Parathyroid adenoma (tissue), 2 donors: ENCODE results near the gene ASB10.

ENCODE experiments used
- H2AFZ ChIP-seq: fragments of 300-600 bp; sonication (generic); one replicate; pipeline ENCODE4 v1.7.0; 2017; ENCODE audit warnings: antibody characterized with exemption, mild to moderate bottlenecking
- H3K27ac ChIP-seq: fragments of 300-600 bp; sonication (generic); one replicate; pipeline ENCODE4 v1.7.0; 2017
- H3K27me3 ChIP-seq: fragments of 300-600 bp; sonication (generic); one replicate; pipeline ENCODE4 v1.7.0; 2017; ENCODE audit warnings: low read length; ENCODE audit not compliant: control insufficient read depth, insufficient read depth
- H3K36me3 ChIP-seq: fragments of 300-600 bp; sonication (generic); one replicate; pipeline ENCODE4 v1.7.0; 2017; ENCODE audit warnings: low read length; ENCODE audit not compliant: control insufficient read depth, insufficient read depth
- H3K4me1 ChIP-seq: fragments of 300-600 bp; sonication (generic); one replicate; pipeline ENCODE4 v1.7.0; 2017; ENCODE audit warnings: control low read depth
- H3K4me2 ChIP-seq: fragments of 300-600 bp; sonication (generic); one replicate; pipeline ENCODE4 v1.7.0; 2017; ENCODE audit warnings: low read length
- H3K4me3 ChIP-seq: fragments of 300-600 bp; sonication (generic); one replicate; pipeline ENCODE4 v1.7.0; 2017; ENCODE audit warnings: low read depth, low read length
- H3K79me2 ChIP-seq: fragments of 300-600 bp; sonication (generic); one replicate; pipeline ENCODE4 v1.7.0; 2017; ENCODE audit warnings: control low read depth
- H3K9ac ChIP-seq: fragments of 300-600 bp; sonication (generic); one replicate; pipeline ENCODE4 v1.7.0; 2017; ENCODE audit warnings: mild to moderate bottlenecking
- H3K9me3 ChIP-seq: fragments of 300-600 bp; sonication (generic); one replicate; pipeline ENCODE4 v1.7.0; 2017; ENCODE audit warnings: low read length; ENCODE audit not compliant: control insufficient read depth
- CTCF ChIP-seq: fragments of 300-600 bp; sonication (generic); IDR thresholded peaks from one replicate; pipeline ENCODE4 v1.7.0; 2017; ENCODE audit warnings: antibody characterized with exemption, mild to moderate bottlenecking
- donor health status: primary hyperparathyroidism.

The ASB10 gene

GRCh38 chr7:151191544-151191943 is 4.5 kb upstream of the ASB10 start:
- Histone ChIP-seq H2AFZ (no peak overlapping the region), H3K4me3 (no peak overlapping the region), H3K9ac (no peak overlapping the region), H3K4me2 (no peak overlapping the region), H3K9me3 (no peaks in the 10 kb centered on the region), H3K36me3 (no peaks in the 10 kb centered on the region), H3K27me3 (no peaks in the 10 kb centered on the region), H3K4me1 (no peaks in the 10 kb centered on the region), H3K27ac (no peak overlapping the region), H3K79me2 (no peaks in the 10 kb centered on the region)
- no peak for TF ChIP-seq CTCF

GRCh38 chr7:151189038-151189437 is 2.0 kb upstream of the ASB10 start:
- no peak overlapping the region for H3K9ac ChIP-seq
- H3K4me1 ChIP-seq, result no peaks in the 10 kb centered on the region
- no peaks in the 10 kb centered on the region for H3K9me3 ChIP-seq
- H3K27me3 ChIP-seq, result no peaks in the 10 kb centered on the region
- no peak overlapping the region for H2AFZ ChIP-seq
- no peaks in the 10 kb centered on the region for H3K79me2 ChIP-seq
- no peaks in the 10 kb centered on the region for H3K36me3 ChIP-seq
- TF ChIP-seq CTCF, result no peak
- H3K4me3 ChIP-seq, result no peak overlapping the region
- no peak overlapping the region for H3K4me2 ChIP-seq
- H3K27ac ChIP-seq, result no peak overlapping the region

GRCh38 chr7:151188252-151188542 is 1.1 kb upstream of the ASB10 start:
- Histone ChIP-seq H3K36me3 (no peaks in the 10 kb centered on the region), H3K4me1 (no peaks in the 10 kb centered on the region), H3K9ac (no peak overlapping the region), H3K4me2 (no peak overlapping the region), H3K9me3 (no peaks in the 10 kb centered on the region), H3K4me3 (no peak overlapping the region), H3K27me3 (no peaks in the 10 kb centered on the region), H3K79me2 (no peaks in the 10 kb centered on the region), H3K27ac (no peak overlapping the region), H2AFZ (no peak overlapping the region)
- TF ChIP-seq CTCF, result no peak

GRCh38 chr7:151187409-151188251 is 580 bp upstream of the ASB10 start:
- TF ChIP-seq CTCF, result no peak
- no peak overlapping the region for H3K9ac ChIP-seq
- no peak overlapping the region for H3K27ac ChIP-seq

More at GRCh38 chr7:151187409-151188251, 580 bp upstream of the ASB10 start:
- H3K4me3 ChIP-seq, result no peak overlapping the region
- no peak overlapping the region for H2AFZ ChIP-seq
- no peaks in the 10 kb centered on the region for H3K79me2 ChIP-seq
- no peaks in the 10 kb centered on the region for H3K4me1 ChIP-seq
- no peak overlapping the region for H3K4me2 ChIP-seq
- no peaks in the 10 kb centered on the region for H3K27me3 ChIP-seq
- H3K36me3 ChIP-seq, result no peaks in the 10 kb centered on the region
- H3K9me3 ChIP-seq, result no peaks in the 10 kb centered on the region
